HepG2 (cell line): ENCODE measurements around the gene FAM171A2. TPM values are rescaled to one million over a fixed set of nuclear protein-coding genes. Genes with fewer than 3 reads are reported as not detected.

ENCODE experiments used
- CBX2 ChIP-seq, 2 experiments: fragments of 200-600 bp in 1 of 2; sonication (generic); formaldehyde crosslinking in 1 of 2; IDR thresholded peaks; 2 replicates each; pipeline versions ENCODE4 v1.7.0 to v1.8.1; 2018 to 2022; ENCODE audit warnings: low read depth in 2 of 2, low read length in 1 of 2, mild to moderate bottlenecking in 1 of 2, missing genetic modification reagents in 1 of 2
- HNF4A ChIP-seq: sonication (generic); formaldehyde crosslinking; IDR thresholded peaks from 2 replicates; pipeline ENCODE4 v1.4.0; 2020; ENCODE audit warnings: missing genetic modification reagents
- IKZF5 ChIP-seq: IDR thresholded peaks from 2 replicates; pipeline ENCODE4 v1.6.1; 2018; ENCODE audit warnings: missing genetic modification reagents, mild to moderate bottlenecking, missing compliant biosample characterization
- KIAA2018 ChIP-seq: sonication (generic); formaldehyde crosslinking; IDR thresholded peaks from 2 replicates; pipeline ENCODE4 v1.5.0; 2020; ENCODE audit warnings: mild to moderate bottlenecking, missing genetic modification reagents, borderline replicate concordance
- NAIF1 ChIP-seq: sonication (generic); formaldehyde crosslinking; IDR thresholded peaks from 2 replicates; pipeline ENCODE4 v1.5.0; 2020; ENCODE audit warnings: mild to moderate bottlenecking, missing genetic modification reagents, borderline replicate concordance
- ONECUT2 ChIP-seq: sonication (generic); formaldehyde crosslinking; IDR thresholded peaks from 2 replicates; pipeline ENCODE4 v1.4.0; 2020; ENCODE audit warnings: missing genetic modification reagents
- PHB2 ChIP-seq: fragments of 450-650 bp; IDR thresholded peaks from 2 replicates; pipeline ENCODE4 v1.6.1; 2018; ENCODE audit not compliant: partially characterized antibody
- RFXAP ChIP-seq: sonication (generic); formaldehyde crosslinking; IDR thresholded peaks from 2 replicates; pipeline ENCODE4 v1.4.0; 2020; ENCODE audit warnings: missing genetic modification reagents, borderline replicate concordance
- YY1 ChIP-seq: IDR thresholded peaks from 2 replicates; pipeline ENCODE4 v1.6.1; 2011; ENCODE audit warnings: low read length, low read depth, moderate library complexity, mild to moderate bottlenecking; ENCODE audit not compliant: insufficient read depth, insufficient replicate concordance
- ZBTB33 ChIP-seq: sonication (generic); formaldehyde crosslinking; IDR thresholded peaks from 2 replicates; pipeline ENCODE4 v1.4.0; 2020; ENCODE audit warnings: missing genetic modification reagents
- ZFP36 ChIP-seq: fragments of 150-350 bp; IDR thresholded peaks from 2 replicates; pipeline ENCODE4 v1.6.1; 2018; ENCODE audit warnings: borderline replicate concordance, low read length, low read depth; ENCODE audit not compliant: partially characterized antibody
- ZNF33A ChIP-seq: sonication (generic); formaldehyde crosslinking; IDR thresholded peaks from 2 replicates; pipeline ENCODE4 v1.5.1; 2020; ENCODE audit warnings: missing genetic modification reagents, mild to moderate bottlenecking, moderate library complexity, borderline replicate concordance
- ZNF431 ChIP-seq: sonication (generic); formaldehyde crosslinking; IDR thresholded peaks from 2 replicates; pipeline ENCODE4 v1.9.0; 2022; ENCODE audit warnings: missing genetic modification reagents, low read depth, mild to moderate bottlenecking, borderline replicate concordance
- ZNF569 ChIP-seq: sonication (generic); formaldehyde crosslinking; IDR thresholded peaks from 2 replicates; pipeline ENCODE4 v1.5.0; 2020; ENCODE audit warnings: mild to moderate bottlenecking, missing genetic modification reagents, moderate library complexity, borderline replicate concordance
- ZNF605 ChIP-seq: sonication (generic); formaldehyde crosslinking; IDR thresholded peaks from 2 replicates; pipeline ENCODE4 v1.8.0; 2022; ENCODE audit warnings: mild to moderate bottlenecking, missing genetic modification reagents
- ZNF766 ChIP-seq: sonication (generic); formaldehyde crosslinking; IDR thresholded peaks from 2 replicates; pipeline ENCODE4 v1.5.0; 2020; ENCODE audit warnings: missing genetic modification reagents, borderline replicate concordance
- ZSCAN22 ChIP-seq: sonication (generic); formaldehyde crosslinking; IDR thresholded peaks from 2 replicates; pipeline ENCODE4 v1.4.0; 2020; ENCODE audit warnings: mild to moderate bottlenecking, missing genetic modification reagents
- polyA plus RNA-seq, 8 experiments: library from polyadenylated mRNA; depleted of rRNA in 3 of 8; stranded (reverse) in 7 of 8; unstranded in 1 of 8; fragments of >200 nt; fragmentation: Illumina TruSeq in 4 of 8; extraction: Trizol in 4 of 8; gene quantifications; 2 replicates each; pipeline versions ENCODE4 v1.2.1 to v1.2.3, GENCODE V29; 2011 to 2016; ENCODE audit warnings: low read depth in 4 of 8, missing spikeins in 1 of 8, mixed read lengths in 1 of 8; ENCODE audit not compliant: insufficient read depth in 1 of 8
- total RNA-seq, 5 experiments: library from RNA; depleted of rRNA; stranded (reverse); fragments of >200 nt; fragmentation: Illumina TruSeq; extraction: Trizol; gene quantifications; 2 replicates each; pipeline ENCODE4 v1.2.3, GENCODE V29; 2016; ENCODE audit warnings: low read depth in 1 of 5

Gene FAM171A2
- total and polyA plus RNA-seq, 2 of the 13 experiments (the other 11 are each of a cell fraction or from before 2014, with no cell fraction given): 1.8 to 3.6 TPM

GRCh38 chr17:44374306-44375195 lies 10.9 kb upstream of the FAM171A2 start (continued):
- TF ChIP-seq CBX2 (IDR thresholded peaks at IDR 0.05; ENCODE audit: low read depth, low read length): no peak
- TF ChIP-seq CBX2 (CRISPR knock-in tag; IDR thresholded peaks at IDR 0.05; ENCODE audit: low read depth): no peak
- TF ChIP-seq ZNF569 (CRISPR knock-in tag): no peak
- TF ChIP-seq ZNF431 (CRISPR knock-in tag): peak; percentile 28; the same call in 1 of the 2 replicates
- TF ChIP-seq ZNF766 (CRISPR knock-in tag): no peak
- no peak for TF ChIP-seq PHB2
- no peak for TF ChIP-seq NAIF1
- TF ChIP-seq ZNF33A (CRISPR knock-in tag): no peak
- TF ChIP-seq ZSCAN22: no peak
- no peak for TF ChIP-seq HNF4A (CRISPR knock-in tag)
- no peak for TF ChIP-seq ONECUT2 (CRISPR knock-in tag)
- TF ChIP-seq KIAA2018 (CRISPR knock-in tag): no peak
- TF ChIP-seq ZFP36: no peak
- peak; percentile 16 for TF ChIP-seq YY1
- no peak for TF ChIP-seq ZNF605 (CRISPR knock-in tag)
- TF ChIP-seq IKZF5: peak; percentile 19; the same call in 1 of the 2 replicates
- TF ChIP-seq RFXAP: no peak
- TF ChIP-seq ZBTB33 (CRISPR knock-in tag): no peak
